DOHH2 (cell line): ENCODE measurements around the gene AS3MT.

Source experiments
- CTCF ChIP-seq: fragments of 200-600 bp; sonication (generic); IDR thresholded peaks from one replicate; pipeline ENCODE4 v1.5.1; 2014; ENCODE audit warnings: antibody characterized with exemption, mild to moderate bottlenecking, low read depth, low read length; ENCODE audit not compliant: poor library complexity, severe bottlenecking
- EZH2phosphoT487 ChIP-seq: fragments of 200-600 bp; sonication (generic); IDR thresholded peaks from 2 replicates; pipeline ENCODE4 v1.6.1; 2017; ENCODE audit warnings: borderline replicate concordance, mild to moderate bottlenecking, antibody characterized with exemption, low read length, moderate library complexity, mixed read lengths

- no peak for TF ChIP-seq CTCF
- TF ChIP-seq EZH2phosphoT487: no peak
Observed at GRCh38 chr10:102870221-102870620, 951 bp downstream of the AS3MT start.
